Skeletal muscle satellite cell (primary cell): ENCODE results near the gene AUTS2.
A peak's percentile ranks its signal among the peaks of the same experiment; 100 is the strongest.

ENCODE experiments used
- H3K27me3 ChIP-seq: 2 replicates; pipeline ENCODE4 v1.7.0; 2013; ENCODE audit warnings: low read length; ENCODE audit not compliant: control insufficient read depth, insufficient read depth
- H3K36me3 ChIP-seq: 2 replicates; pipeline ENCODE4 v1.7.0; 2013; ENCODE audit warnings: mild to moderate bottlenecking, control low read depth, low read length; ENCODE audit not compliant: insufficient read depth
- H3K4me1 ChIP-seq: 2 replicates; pipeline ENCODE4 v1.7.0; 2013; ENCODE audit warnings: low read length; ENCODE audit not compliant: control insufficient read depth, insufficient read depth
- H3K4me2 ChIP-seq: 2 replicates; pipeline ENCODE4 v1.7.0; 2013; ENCODE audit warnings: mild to moderate bottlenecking, low read length
- H3K4me3 ChIP-seq: 2 replicates; pipeline ENCODE4 v1.7.0; 2013; ENCODE audit warnings: low read length
- H3K9ac ChIP-seq: 2 replicates; pipeline ENCODE4 v1.7.0; 2013; ENCODE audit warnings: mild to moderate bottlenecking, low read depth, low read length, moderate library complexity
- H3K9me3 ChIP-seq: replicated peaks from 2 replicates; pipeline ENCODE4 v1.7.0; 2013; ENCODE audit warnings: mild to moderate bottlenecking, control low read depth, low read length

The AUTS2 gene

DNA sequence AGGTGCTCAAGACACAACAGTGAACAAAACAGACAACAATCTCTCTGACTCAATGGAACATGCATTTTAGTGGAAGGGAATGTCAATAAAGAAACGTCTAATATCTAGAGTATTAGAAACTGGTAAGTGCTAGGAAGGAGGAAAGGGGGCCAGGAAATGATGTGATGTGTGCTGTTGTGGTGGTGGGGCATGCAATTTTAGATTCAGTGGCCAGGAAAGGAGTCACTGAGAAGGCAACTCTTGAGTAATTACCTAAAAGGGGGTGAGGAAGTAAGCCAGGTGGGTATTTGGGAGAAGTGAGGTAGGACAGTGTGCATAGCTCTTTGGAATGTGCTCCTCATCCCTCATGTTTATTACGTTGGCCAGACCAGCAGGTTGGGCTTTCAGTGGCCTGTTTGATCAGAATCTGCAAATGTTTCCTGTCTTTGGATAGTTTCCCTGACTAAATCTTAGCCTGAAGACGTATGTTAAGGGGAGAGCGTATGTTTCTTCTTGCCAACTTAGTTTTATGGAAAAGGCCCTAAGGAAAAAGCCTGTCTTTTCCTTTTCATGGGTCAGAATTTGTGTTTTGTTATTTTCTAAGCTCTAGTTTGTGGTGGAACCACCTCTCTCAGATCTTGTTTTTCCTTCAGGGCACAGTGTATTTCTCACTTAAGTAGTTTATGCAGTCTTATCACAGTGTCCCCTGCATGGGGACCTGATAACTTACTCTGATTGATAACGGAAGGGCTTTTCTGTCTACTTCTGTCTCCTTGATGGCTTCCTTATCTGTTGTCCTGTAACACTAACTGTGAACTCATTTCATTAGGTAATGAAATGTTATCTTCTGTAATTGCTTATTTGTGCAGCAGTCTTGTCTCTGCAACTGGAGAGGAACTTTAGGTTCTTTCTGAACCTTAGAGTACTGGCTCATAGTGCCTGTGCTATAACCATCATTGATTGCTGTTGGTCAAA, 203.7 kb downstream of the AUTS2 start:
- Histone ChIP-seq H3K9ac (no peak overlapping the region), H3K9me3 (no peaks in the 10 kb centered on the region), H3K4me2 (no peak overlapping the region), H3K36me3 (no peaks in the 10 kb centered on the region), H3K4me3 (no peak overlapping the region), H3K27me3 (no peaks in the 10 kb centered on the region), H3K4me1 (peaks cover 8% of the 10 kb centered on the region)

DNA sequence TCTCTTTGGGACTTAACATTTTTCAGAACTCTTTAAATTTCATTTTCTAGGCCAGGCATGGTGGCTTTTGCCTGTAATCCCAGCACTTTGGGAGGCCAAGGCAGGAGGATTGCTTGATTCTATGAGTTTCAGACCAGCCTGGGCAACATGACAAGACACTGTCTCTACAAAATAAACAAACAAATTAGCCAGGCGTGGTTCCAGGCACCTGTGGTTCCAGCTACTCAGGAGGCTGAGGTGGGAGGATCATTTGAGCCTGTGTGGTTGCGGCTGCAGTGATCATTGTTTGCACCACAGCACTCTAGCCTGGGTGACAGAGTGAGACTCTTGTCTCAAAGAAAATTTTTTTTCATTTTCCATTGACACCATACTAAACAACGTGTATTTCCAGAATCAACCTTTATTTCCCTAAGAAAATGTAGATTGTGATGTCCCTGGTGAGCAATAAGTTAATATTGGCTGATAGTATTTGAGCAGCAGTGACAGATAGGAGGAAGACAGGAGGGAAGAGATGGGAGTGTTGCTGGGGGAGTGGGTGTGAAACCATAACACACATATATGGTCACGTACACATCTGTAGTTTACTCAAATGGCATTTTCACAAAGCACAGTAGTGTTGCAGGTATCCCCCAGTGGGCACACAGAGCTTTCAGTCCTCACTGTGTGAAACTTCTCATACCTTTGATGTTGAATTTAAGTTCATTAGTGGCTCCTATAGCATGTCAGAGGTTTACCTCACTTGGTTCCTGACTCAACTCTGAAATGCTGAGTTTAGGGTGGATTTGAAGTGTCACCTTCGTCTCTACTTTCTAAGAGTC, 205.6 kb downstream of the AUTS2 start:
- no peak overlapping the region for H3K4me3 ChIP-seq
- peaks cover 8% of the 10 kb centered on the region for H3K4me1 ChIP-seq
- no peaks in the 10 kb centered on the region for H3K36me3 ChIP-seq
- no peak overlapping the region for H3K4me2 ChIP-seq
- no peak overlapping the region for H3K9ac ChIP-seq
- H3K27me3 ChIP-seq = no peaks in the 10 kb centered on the region
- no peaks in the 10 kb centered on the region for H3K9me3 ChIP-seq

DNA sequence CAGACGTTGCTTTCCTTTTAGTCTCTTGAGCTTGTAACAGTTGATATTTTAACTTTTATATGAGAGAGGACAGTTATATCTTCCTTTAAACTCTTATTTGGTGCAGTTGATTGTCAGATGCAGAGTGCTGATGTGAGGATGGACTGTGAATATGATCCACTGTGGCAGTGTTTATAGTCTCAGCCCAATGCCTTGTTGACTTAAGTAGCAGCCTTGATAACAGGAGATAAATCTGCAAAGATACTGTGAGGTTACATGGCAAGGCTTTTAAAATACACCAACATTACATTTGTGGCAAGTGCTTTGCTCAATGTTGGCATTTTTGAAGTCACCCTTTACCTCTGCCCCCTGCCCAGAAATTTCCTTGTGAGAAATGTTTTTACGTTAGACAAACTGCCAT, 206.7 kb downstream of the AUTS2 start:
- Histone ChIP-seq H3K27me3 (no peaks in the 10 kb centered on the region), H3K36me3 (no peaks in the 10 kb centered on the region), H3K4me1 (peaks cover 8% of the 10 kb centered on the region), H3K9ac (no peak overlapping the region), H3K4me2 (no peak overlapping the region), H3K4me3 (no peak overlapping the region), H3K9me3 (no peaks in the 10 kb centered on the region)

DNA sequence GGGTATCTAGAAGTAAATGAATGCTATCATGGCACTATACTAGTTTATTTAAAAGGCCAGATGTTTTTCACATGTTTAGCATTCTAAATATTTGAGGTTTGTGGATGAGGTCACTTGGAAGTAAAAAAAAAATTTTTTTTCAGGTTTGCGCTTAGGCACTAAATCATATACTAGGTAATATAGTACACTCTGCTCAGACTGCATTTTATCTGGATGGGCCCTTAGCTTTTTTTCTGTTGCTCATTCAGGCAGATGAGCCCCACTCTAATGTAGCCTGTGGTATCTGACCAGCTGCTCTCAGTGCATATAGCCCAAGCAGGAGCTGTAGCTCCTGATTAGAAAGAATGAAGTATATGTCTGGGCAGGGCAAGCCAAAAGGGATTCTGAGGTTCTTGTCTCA, 210.1 kb downstream of the AUTS2 start:
- Histone ChIP-seq H3K9ac (no peak overlapping the region), H3K4me3 (no peak overlapping the region), H3K9me3 (no peaks in the 10 kb centered on the region), H3K4me2 (no peak overlapping the region), H3K4me1 (no peaks in the 10 kb centered on the region), H3K36me3 (no peaks in the 10 kb centered on the region), H3K27me3 (no peaks in the 10 kb centered on the region)

DNA sequence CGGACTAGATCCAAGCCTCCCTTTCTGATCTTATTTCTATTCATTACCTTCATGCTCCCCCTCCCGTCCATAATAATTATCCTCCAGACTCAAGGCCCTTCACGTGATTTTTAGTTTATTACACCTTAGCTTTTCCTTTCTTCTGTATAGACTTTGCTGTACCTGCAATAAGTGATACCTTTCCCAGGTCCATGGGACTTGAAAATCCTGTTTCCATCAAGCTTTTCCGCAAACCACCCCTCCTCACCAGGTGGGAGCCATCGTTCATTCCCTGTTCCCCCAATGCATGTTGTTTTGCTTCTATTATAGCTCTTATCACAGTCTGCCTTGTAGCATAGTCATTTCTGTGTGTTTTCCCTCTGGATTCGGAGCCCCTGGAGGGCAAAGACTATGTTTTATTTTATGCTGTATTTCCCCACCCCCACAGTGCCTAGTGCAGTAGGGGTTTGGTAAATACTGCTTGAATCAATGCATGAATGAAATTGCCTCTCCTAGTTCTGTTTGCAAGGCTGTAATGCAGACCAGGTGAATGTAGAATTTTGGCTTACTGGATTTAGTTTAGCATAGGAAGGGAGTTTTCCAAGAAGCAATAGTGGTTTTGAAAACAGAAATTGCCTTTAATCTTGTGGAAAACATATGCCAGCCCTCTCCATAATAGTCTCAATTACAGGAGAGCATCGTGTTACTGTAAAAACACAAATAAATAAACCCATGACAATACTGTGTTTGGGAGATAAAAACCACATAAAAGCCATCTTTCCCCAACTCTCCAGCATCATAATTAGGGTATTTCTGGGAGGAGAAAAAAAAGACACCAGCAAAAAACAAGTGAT, 213.4 kb downstream of the AUTS2 start:
- H3K4me1 ChIP-seq = peaks cover under 1% of the 10 kb centered on the region
- no peak overlapping the region for H3K9ac ChIP-seq
- H3K27me3 ChIP-seq = no peaks in the 10 kb centered on the region
- no peak overlapping the region for H3K4me2 ChIP-seq
- H3K9me3 ChIP-seq = no peaks in the 10 kb centered on the region
- no peaks in the 10 kb centered on the region for H3K36me3 ChIP-seq
- no peak overlapping the region for H3K4me3 ChIP-seq

DNA sequence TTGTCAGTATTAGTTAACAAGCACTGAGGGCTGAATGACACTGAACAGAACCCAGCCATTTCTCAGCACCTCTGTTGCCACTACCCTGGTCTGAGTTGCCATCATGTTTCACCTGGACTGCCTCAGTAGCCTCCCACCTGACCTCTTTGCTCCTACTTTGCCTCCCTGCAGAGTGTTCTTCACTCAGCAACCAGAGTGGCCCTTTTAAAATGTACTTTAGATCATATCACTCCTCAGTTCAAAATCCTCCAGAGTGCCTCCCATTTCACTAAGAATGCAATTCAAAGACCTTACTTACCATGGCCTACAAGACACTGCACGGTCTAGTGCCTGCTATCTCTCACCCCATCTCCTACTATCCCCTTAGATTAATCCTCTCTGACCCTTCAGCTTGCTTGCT, 214.5 kb downstream of the AUTS2 start:
- no peak overlapping the region for H3K4me3 ChIP-seq
- H3K9me3 ChIP-seq = no peaks in the 10 kb centered on the region
- no peaks in the 10 kb centered on the region for H3K36me3 ChIP-seq

DNA sequence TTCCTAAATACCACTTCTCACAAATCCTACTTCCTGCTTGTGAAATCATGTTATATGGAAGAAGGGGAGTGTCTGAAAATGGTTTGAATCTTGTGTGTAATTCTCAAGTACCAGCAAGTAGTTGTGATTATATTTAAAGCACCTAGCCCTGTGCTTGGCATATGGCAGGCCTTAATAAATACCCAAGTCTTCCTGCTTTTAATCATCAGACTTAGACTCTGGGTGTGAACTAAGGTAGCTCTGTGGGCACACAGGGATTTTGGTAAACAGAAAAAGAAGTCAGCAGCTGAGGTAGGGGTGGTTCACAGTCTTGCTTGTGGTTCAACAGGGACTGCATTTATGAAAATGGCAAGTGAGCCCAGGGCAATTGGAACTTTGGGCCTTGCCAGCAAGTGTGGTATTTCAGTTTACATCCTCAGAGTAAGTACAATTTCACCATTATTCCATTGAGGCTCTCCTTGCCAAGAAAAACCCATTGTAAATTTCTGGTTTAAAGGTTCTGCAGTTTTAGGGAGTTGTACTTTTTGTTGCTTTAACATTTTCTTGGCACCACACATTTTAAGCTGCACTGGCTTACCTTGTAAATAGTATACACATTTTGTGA, 215.5 kb downstream of the AUTS2 start:
- no peak overlapping the region for H3K9ac ChIP-seq
- H3K36me3 ChIP-seq = no peaks in the 10 kb centered on the region
- H3K4me1 ChIP-seq = peaks cover 11% of the 10 kb centered on the region
- H3K4me2 ChIP-seq = no peak overlapping the region
- H3K27me3 ChIP-seq = no peaks in the 10 kb centered on the region
- no peaks in the 10 kb centered on the region for H3K9me3 ChIP-seq
- no peak overlapping the region for H3K4me3 ChIP-seq

More for the DNA sequence above, 214.5 kb downstream of the AUTS2 start:
- Histone ChIP-seq H3K9ac (no peak overlapping the region), H3K4me2 (no peak overlapping the region), H3K27me3 (no peaks in the 10 kb centered on the region), H3K4me1 (peaks cover 11% of the 10 kb centered on the region)

DNA sequence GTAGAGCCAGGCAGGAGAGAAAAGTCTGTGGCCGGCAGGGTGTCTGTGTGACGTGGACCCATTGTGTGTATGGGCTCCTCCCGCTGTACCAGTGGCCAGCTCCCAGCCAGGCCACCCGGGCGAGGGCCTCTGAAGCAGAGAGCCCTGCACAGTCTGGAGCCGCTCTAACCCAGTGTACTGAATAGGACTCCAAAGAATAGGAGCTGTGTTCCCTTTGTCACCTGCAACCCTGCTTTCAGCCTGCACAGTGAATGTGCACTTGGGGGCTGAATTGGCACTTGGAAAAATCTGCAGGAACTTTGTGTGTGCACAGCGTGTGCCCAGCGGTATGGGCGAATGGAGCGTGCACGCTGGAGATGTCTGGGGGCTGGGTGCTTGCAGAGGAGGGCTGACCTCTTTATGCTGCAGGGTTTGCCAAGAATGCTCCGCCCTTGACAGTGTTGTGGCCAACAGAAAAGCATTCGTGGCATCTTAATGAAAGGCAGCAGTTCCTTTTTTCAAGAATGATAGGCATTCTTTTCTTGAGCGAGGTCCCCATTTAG, 216.2 kb downstream of the AUTS2 start:
- Histone ChIP-seq H3K9me3 (no peaks in the 10 kb centered on the region), H3K4me2 (peak overlapping the region; percentile 42), H3K27me3 (no peaks in the 10 kb centered on the region), H3K36me3 (no peaks in the 10 kb centered on the region), H3K4me3 (no peak overlapping the region), H3K9ac (no peak overlapping the region), H3K4me1 (peaks cover 11% of the 10 kb centered on the region)

DNA sequence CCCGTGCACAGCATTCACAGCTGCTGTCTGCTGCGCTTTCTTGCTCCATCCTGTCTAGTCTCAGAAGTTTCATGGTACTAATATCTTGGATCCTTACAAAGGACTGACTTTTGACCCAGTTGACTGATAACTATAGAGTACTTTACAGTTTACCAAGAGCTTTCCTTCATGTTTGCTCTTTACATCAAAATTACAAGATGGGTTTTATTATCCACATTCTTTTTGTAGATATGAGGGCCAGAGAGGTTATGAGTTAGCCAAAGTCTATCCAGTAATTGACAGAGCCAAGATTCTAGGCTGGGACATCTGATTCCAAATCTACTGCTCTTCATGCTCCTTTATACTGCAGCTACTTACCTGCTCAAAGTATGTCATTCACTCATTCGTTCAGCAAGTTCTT, 218.2 kb downstream of the AUTS2 start:
- peaks cover 11% of the 10 kb centered on the region for H3K4me1 ChIP-seq
- H3K27me3 ChIP-seq = no peaks in the 10 kb centered on the region
- H3K9me3 ChIP-seq = no peaks in the 10 kb centered on the region
- no peak overlapping the region for H3K4me3 ChIP-seq
- no peaks in the 10 kb centered on the region for H3K36me3 ChIP-seq
- no peak overlapping the region for H3K9ac ChIP-seq
- no peak overlapping the region for H3K4me2 ChIP-seq

DNA sequence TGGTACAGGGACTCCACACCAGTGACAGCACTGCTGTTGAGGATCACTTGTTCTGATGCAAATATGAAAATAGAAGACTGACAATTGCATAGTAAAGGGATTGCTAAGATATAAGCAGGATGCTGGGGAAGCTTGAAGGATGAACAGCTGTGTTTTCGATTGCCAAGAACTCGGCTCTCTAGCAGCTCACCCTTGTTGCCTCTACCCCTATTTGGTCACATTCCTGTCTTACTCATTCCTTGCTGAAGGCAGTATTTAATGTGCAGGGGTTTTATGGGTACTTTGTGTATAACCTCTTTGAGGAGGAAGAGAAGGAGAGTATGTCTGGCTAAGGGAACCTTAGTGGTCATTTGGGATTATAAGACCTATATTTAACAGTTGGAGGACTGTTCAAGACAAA, 218.8 kb downstream of the AUTS2 start:
- H3K36me3 ChIP-seq = no peaks in the 10 kb centered on the region
- peaks cover 11% of the 10 kb centered on the region for H3K4me1 ChIP-seq
- no peak overlapping the region for H3K9ac ChIP-seq
- no peak overlapping the region for H3K4me3 ChIP-seq
- no peaks in the 10 kb centered on the region for H3K27me3 ChIP-seq
- no peaks in the 10 kb centered on the region for H3K9me3 ChIP-seq
- peak overlapping the region; percentile 28 for H3K4me2 ChIP-seq
